Measurements from ENCODE around the gene ZMYND8.

ZMYND8 gene

DNA sequence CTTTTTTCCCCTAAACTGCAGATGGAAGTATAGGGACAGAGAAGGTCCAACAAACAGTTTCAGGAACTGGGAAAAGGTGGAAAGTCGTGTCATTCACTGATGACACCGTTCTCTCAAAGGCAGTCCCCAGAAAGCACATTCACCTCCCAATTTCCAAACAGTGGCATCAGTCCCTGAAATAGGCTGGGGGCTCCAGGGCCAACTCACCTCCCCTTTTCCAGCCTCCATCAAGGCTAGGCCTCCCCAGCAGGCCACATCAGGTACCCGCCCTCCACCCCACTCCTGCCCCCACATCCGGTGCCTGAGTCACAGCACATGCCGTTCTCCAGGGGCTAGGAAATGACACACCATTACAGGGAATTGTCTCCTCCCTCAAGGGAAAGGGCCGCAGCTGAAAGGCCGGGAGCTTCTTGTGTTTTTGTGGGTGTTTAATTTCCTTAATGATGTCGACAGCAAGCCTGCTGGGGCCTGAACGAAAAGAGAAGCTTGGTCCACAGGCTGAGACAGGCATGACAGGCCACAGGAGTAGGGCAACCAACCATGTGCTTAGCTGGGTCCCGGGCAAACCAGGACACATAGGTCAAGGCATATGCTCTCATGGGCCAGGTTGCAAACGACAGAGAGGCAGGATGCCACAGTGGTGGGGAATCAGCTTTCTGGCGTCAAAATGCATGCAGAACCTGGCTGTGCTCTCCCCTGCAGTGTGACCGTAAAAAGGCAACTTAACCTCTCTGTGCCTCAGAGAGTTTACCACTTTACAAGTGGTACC, 39.2 kb downstream of the ZMYND8 start:
- peaks cover 72% of the 10 kb centered on the region for H3K4me1 ChIP-seq (ENCODE audit: insufficient read depth, poor library complexity, severe bottlenecking)
- TF ChIP-seq, protein P1, sequence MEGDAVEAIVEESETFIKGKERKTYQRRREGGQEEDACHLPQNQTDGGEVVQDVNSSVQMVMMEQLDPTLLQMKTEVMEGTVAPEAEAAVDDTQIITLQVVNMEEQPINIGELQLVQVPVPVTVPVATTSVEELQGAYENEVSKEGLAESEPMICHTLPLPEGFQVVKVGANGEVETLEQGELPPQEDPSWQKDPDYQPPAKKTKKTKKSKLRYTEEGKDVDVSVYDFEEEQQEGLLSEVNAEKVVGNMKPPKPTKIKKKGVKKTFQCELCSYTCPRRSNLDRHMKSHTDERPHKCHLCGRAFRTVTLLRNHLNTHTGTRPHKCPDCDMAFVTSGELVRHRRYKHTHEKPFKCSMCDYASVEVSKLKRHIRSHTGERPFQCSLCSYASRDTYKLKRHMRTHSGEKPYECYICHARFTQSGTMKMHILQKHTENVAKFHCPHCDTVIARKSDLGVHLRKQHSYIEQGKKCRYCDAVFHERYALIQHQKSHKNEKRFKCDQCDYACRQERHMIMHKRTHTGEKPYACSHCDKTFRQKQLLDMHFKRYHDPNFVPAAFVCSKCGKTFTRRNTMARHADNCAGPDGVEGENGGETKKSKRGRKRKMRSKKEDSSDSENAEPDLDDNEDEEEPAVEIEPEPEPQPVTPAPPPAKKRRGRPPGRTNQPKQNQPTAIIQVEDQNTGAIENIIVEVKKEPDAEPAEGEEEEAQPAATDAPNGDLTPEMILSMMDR (IDR thresholded peaks at IDR 0.05; ENCODE audit: poor library complexity, severe bottlenecking): no peak
- peak overlapping the region; percentile 100 for H3K27ac ChIP-seq (ENCODE audit: poor library complexity, severe bottlenecking)
- H3K36me3 ChIP-seq (ENCODE audit: low read depth): peaks cover 54% of the 10 kb centered on the region
- ATAC-seq (ENCODE audit: low read depth) (peak; percentile 77), DNase-seq (ENCODE audit: low spot score) (peak; percentile 100)
- H3K27me3 ChIP-seq (ENCODE audit: insufficient read depth, poor library complexity, severe bottlenecking): no peaks in the 10 kb centered on the region
- no peaks in the 10 kb centered on the region for H3K9me3 ChIP-seq (ENCODE audit: severe bottlenecking)
- H3K4me3 ChIP-seq (ENCODE audit: severe bottlenecking): no peak overlapping the region

DNA sequence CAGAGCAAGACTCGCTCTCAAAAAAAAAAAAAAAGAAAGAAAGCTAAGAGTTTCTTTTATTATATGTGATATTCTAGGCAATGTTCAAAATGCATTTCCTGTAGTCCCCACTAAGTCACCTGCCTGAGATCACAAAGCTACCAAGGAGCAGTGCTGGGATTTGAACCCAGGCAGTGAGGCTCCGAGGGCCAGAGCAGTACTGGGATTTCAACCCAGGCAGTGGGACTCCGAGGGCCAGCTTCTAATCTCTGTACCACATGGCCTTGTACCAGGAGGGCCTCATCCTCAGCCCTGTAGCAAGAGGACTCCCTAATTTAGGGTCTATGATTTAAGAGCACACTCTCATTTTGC, 39.7 kb downstream of the ZMYND8 start:
- no peaks in the 10 kb centered on the region for H3K9me3 ChIP-seq (ENCODE audit: severe bottlenecking)
- peaks cover 59% of the 10 kb centered on the region for H3K36me3 ChIP-seq (ENCODE audit: low read depth)
- TF ChIP-seq, protein P1 (IDR thresholded peaks at IDR 0.05; ENCODE audit: poor library complexity, severe bottlenecking): no peak
- H3K27me3 ChIP-seq (ENCODE audit: insufficient read depth, poor library complexity, severe bottlenecking): no peaks in the 10 kb centered on the region
- H3K4me1 ChIP-seq (ENCODE audit: insufficient read depth, poor library complexity, severe bottlenecking): peaks cover 72% of the 10 kb centered on the region
- peak overlapping the region; percentile 100 for H3K27ac ChIP-seq (ENCODE audit: poor library complexity, severe bottlenecking)
- ATAC-seq (ENCODE audit: low read depth) (no peak), DNase-seq (ENCODE audit: low spot score) (no peak)
- no peak overlapping the region for H3K4me3 ChIP-seq (ENCODE audit: severe bottlenecking)

DNA sequence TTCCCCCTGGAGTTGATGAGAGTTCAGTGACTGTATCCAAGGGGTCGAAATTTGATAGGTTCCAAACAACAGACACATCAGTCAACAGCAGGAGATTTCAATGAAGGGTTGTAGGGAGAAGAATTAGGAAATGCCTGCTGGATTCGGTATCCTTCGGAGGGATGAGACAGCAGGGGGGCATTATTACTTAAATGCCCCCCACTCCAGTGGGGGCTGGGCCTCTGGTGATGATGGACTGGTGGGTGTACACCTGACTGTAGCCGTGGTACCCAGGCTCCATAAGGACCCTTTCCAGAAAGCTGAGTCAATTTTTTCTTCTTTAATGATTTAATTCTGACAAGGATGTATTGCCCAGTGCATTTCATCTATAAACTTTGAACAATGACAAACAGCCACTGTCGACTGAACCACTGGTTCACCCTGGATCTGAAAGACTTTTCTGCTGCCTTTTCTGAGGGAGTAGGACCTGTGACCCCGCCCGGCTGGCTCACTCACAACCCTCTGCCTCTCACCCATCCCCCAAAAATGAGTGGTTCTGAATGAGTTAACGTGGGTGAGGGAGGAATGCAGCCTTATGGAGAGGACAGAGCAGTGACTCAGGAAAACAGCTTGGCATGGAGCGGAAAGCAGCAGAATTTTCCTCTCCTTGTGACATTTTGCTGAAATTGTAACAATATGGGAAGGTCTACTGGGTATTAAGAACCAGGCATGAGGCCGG, 41.0 kb downstream of the ZMYND8 start:
- TF ChIP-seq, protein P1 (IDR thresholded peaks at IDR 0.05; ENCODE audit: poor library complexity, severe bottlenecking): no peak
- Histone ChIP-seq H3K27me3 (ENCODE audit: insufficient read depth, poor library complexity, severe bottlenecking) (no peaks in the 10 kb centered on the region), H3K4me1 (ENCODE audit: insufficient read depth, poor library complexity, severe bottlenecking) (peaks cover 61% of the 10 kb centered on the region), H3K9me3 (ENCODE audit: severe bottlenecking) (no peaks in the 10 kb centered on the region), H3K4me3 (ENCODE audit: severe bottlenecking) (no peak overlapping the region), H3K27ac (ENCODE audit: poor library complexity, severe bottlenecking) (peak overlapping the region; percentile 100), H3K36me3 (ENCODE audit: low read depth) (peaks cover 72% of the 10 kb centered on the region)
- ATAC-seq (ENCODE audit: low read depth) (peak; percentile 39), DNase-seq (ENCODE audit: low spot score) (peak; percentile 95)

DNA sequence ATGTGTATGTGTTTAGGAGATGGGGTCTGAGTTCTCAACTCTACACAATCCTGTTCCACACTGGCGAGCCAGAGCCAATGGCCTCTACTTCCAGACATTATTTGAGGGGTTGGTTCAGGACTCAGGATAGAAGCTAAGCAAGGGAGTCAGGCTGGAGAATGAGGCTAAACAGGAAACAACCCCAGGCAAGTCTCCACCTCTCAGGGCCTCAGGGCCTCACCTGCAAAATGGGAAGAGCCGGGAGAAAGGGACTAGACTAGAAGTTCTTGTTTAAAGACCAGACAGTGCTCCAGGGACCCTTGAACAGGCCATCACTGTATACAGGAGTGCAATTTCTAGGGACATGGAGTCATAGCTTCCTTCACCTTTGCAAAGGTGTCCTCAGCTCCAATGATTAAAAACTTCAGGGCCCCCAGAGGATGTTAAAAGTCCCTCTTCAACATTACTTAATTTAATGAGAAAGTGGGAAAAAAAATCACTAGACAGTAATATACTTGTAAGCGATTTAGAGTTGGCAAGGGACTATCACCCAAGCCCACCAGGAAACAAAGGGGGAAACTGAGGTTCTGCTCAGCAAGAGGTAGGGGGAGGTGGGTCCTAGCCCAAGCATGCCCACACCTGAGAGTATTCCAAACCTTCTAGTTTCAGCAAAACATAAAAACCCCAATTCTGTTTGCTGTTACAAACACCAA, 41.7 kb downstream of the ZMYND8 start:
- H3K36me3 ChIP-seq (ENCODE audit: low read depth): peaks cover 79% of the 10 kb centered on the region
- peaks cover 54% of the 10 kb centered on the region for H3K4me1 ChIP-seq (ENCODE audit: insufficient read depth, poor library complexity, severe bottlenecking)

More for the DNA sequence above, 41.7 kb downstream of the ZMYND8 start:
- DNase-seq (ENCODE audit: low spot score) (peak; percentile 41), ATAC-seq (ENCODE audit: low read depth) (no peak)
- Histone ChIP-seq H3K9me3 (ENCODE audit: severe bottlenecking) (no peaks in the 10 kb centered on the region), H3K4me3 (ENCODE audit: severe bottlenecking) (no peak overlapping the region), H3K27me3 (ENCODE audit: insufficient read depth, poor library complexity, severe bottlenecking) (no peaks in the 10 kb centered on the region), H3K27ac (ENCODE audit: poor library complexity, severe bottlenecking) (peak overlapping the region; percentile 100)
- TF ChIP-seq, protein P1 (IDR thresholded peaks at IDR 0.05; ENCODE audit: poor library complexity, severe bottlenecking): no peak

Data from RWPE2 (cell line).